Activated naive CD8-positive, alpha-beta T cell treated with anti-CD3 and anti-CD28 coated beads, Interleukin-2, amount 50 U/mL, for 24 hours (primary cell): ENCODE data around the gene DCD.
A peak's percentile ranks its signal among the peaks of the same experiment; 100 is the strongest.
"Not testable (repeated sequence)": the region's sequence is repeated elsewhere in the genome, so short reads cannot be mapped to it uniquely, and the experiment has no call there.

ENCODE experiments used
- ATAC-seq: fragments of 150-1000 bp; cut with Tn5 transposase; one replicate; pipeline ENCODE4 v1.10.0; 2021
- DNase-seq: peaks from one replicate; pipeline ENCODE4 v3.0.0; 2021
- H3K27ac Mint-ChIP-seq: one replicate; pipeline ENCODE4 v1.8.0; 2021; ENCODE audit warnings: mild to moderate bottlenecking, mixed read lengths
- H3K27me3 Mint-ChIP-seq: one replicate; pipeline ENCODE4 v1.8.0; 2021; ENCODE audit warnings: mixed read lengths
- H3K36me3 Mint-ChIP-seq: one replicate; pipeline ENCODE4 v1.8.0; 2021; ENCODE audit warnings: low read depth, mixed read lengths
- H3K4me1 Mint-ChIP-seq: one replicate; pipeline ENCODE4 v1.8.0; 2021; ENCODE audit warnings: mixed read lengths
- H3K4me3 Mint-ChIP-seq: one replicate; pipeline ENCODE4 v1.8.0; 2021; ENCODE audit warnings: mild to moderate bottlenecking, moderate library complexity, mixed read lengths
- H3K9me3 Mint-ChIP-seq: one replicate; pipeline ENCODE4 v1.8.0; 2021; ENCODE audit warnings: mixed read lengths

The DCD gene

GRCh38 chr12:54663603-54664002 is 15.4 kb upstream of the DCD start:
- Mint-ChIP-seq H3K4me3 (no peak overlapping the region), H3K36me3 (no peaks in the 10 kb centered on the region), H3K27me3 (peaks cover 10% of the 10 kb centered on the region), H3K4me1 (no peaks in the 10 kb centered on the region), H3K9me3 (no peaks in the 10 kb centered on the region), H3K27ac (no peak overlapping the region)
- no peak for DNase-seq
- no peak for ATAC-seq

GRCh38 chr12:54662026-54662425 is 13.9 kb upstream of the DCD start:
- H3K4me1 Mint-ChIP-seq, result no peaks in the 10 kb centered on the region
- no peaks in the 10 kb centered on the region for H3K9me3 Mint-ChIP-seq
- no peaks in the 10 kb centered on the region for H3K36me3 Mint-ChIP-seq
- H3K27me3 Mint-ChIP-seq, result peaks cover 12% of the 10 kb centered on the region
- H3K4me3 Mint-ChIP-seq, result no peak overlapping the region
- no peak overlapping the region for H3K27ac Mint-ChIP-seq
- no peak for ATAC-seq
- DNase-seq, result no peak

- DNase-seq (no peak), ATAC-seq (no peak)
- Mint-ChIP-seq H3K4me3 (no peak overlapping the region), H3K36me3 (no peaks in the 10 kb centered on the region), H3K27ac (no peak overlapping the region), H3K27me3 (peaks cover 11% of the 10 kb centered on the region), H3K9me3 (no peaks in the 10 kb centered on the region), H3K4me1 (no peaks in the 10 kb centered on the region)
Measured at GRCh38 chr12:54661048-54661447, 12.9 kb upstream of the DCD start.

- Mint-ChIP-seq H3K36me3 (no peaks in the 10 kb centered on the region), H3K27ac (no peak overlapping the region), H3K4me1 (no peaks in the 10 kb centered on the region), H3K9me3 (no peaks in the 10 kb centered on the region), H3K27me3 (peaks cover 13% of the 10 kb centered on the region), H3K4me3 (no peak overlapping the region)
- ATAC-seq (no peak), DNase-seq (no peak)
Measured at GRCh38 chr12:54660320-54660962, 12.3 kb upstream of the DCD start.

- no peaks in the 10 kb centered on the region for H3K9me3 Mint-ChIP-seq
- DNase-seq, result peak; percentile 55
- H3K4me3 Mint-ChIP-seq, result no peak overlapping the region
- no peak overlapping the region for H3K27ac Mint-ChIP-seq
- peaks cover 13% of the 10 kb centered on the region for H3K27me3 Mint-ChIP-seq
- no peak for ATAC-seq
- no peaks in the 10 kb centered on the region for H3K4me1 Mint-ChIP-seq
- no peaks in the 10 kb centered on the region for H3K36me3 Mint-ChIP-seq
Measured at GRCh38 chr12:54658306-54659264, 10.4 kb upstream of the DCD start.

- H3K4me1 Mint-ChIP-seq, result no peaks in the 10 kb centered on the region
Measured at GRCh38 chr12:54657105-54657607, 9.0 kb upstream of the DCD start.

GRCh38 chr12:54654926-54655325 is 6.8 kb upstream of the DCD start:
- no peak overlapping the region for H3K4me3 Mint-ChIP-seq
- no peaks in the 10 kb centered on the region for H3K4me1 Mint-ChIP-seq
- no peaks in the 10 kb centered on the region for H3K9me3 Mint-ChIP-seq
- no peak overlapping the region for H3K27ac Mint-ChIP-seq
- no peaks in the 10 kb centered on the region for H3K36me3 Mint-ChIP-seq
- peaks cover 20% of the 10 kb centered on the region for H3K27me3 Mint-ChIP-seq
- DNase-seq, result no peak
- no peak for ATAC-seq

More at GRCh38 chr12:54657105-54657607, 9.0 kb upstream of the DCD start:
- peaks cover 21% of the 10 kb centered on the region for H3K27me3 Mint-ChIP-seq
- no peaks in the 10 kb centered on the region for H3K36me3 Mint-ChIP-seq
- H3K9me3 Mint-ChIP-seq, result no peaks in the 10 kb centered on the region
- H3K4me3 Mint-ChIP-seq, result no peak overlapping the region
- no peak overlapping the region for H3K27ac Mint-ChIP-seq
- ATAC-seq (no peak), DNase-seq (no peak)

- Mint-ChIP-seq H3K27ac (no peak overlapping the region), H3K4me1 (no peaks in the 10 kb centered on the region), H3K4me3 (no peak overlapping the region), H3K36me3 (no peaks in the 10 kb centered on the region), H3K27me3 (peaks cover 17% of the 10 kb centered on the region), H3K9me3 (no peaks in the 10 kb centered on the region)
- no peak for ATAC-seq
- DNase-seq, result no peak
Measured at GRCh38 chr12:54653025-54653424, 4.9 kb upstream of the DCD start.

GRCh38 chr12:54650889-54651288 is 2.7 kb upstream of the DCD start:
- no peak for ATAC-seq
- H3K4me1 Mint-ChIP-seq, result peaks cover 6% of the 10 kb centered on the region
- no peak overlapping the region for H3K4me3 Mint-ChIP-seq
- H3K27ac Mint-ChIP-seq, result no peak overlapping the region
- DNase-seq, result no peak
- no peaks in the 10 kb centered on the region for H3K36me3 Mint-ChIP-seq
- H3K27me3 Mint-ChIP-seq, result peaks cover 30% of the 10 kb centered on the region
- no peaks in the 10 kb centered on the region for H3K9me3 Mint-ChIP-seq

- ATAC-seq (no peak), DNase-seq (no peak)
- Mint-ChIP-seq H3K4me3 (no peak overlapping the region), H3K27ac (no peak overlapping the region), H3K36me3 (no peaks in the 10 kb centered on the region), H3K4me1 (peaks cover 6% of the 10 kb centered on the region), H3K27me3 (peaks cover 30% of the 10 kb centered on the region), H3K9me3 (no peaks in the 10 kb centered on the region)
Measured at GRCh38 chr12:54650409-54650808, 2.2 kb upstream of the DCD start.

GRCh38 chr12:54649825-54650224 is 1.7 kb upstream of the DCD start:
- H3K36me3 Mint-ChIP-seq, result no peaks in the 10 kb centered on the region
- DNase-seq (no peak), ATAC-seq (no peak)
- H3K4me1 Mint-ChIP-seq, result peaks cover 6% of the 10 kb centered on the region
- no peaks in the 10 kb centered on the region for H3K9me3 Mint-ChIP-seq
- no peak overlapping the region for H3K27ac Mint-ChIP-seq
- H3K27me3 Mint-ChIP-seq, result peaks cover 28% of the 10 kb centered on the region
- H3K4me3 Mint-ChIP-seq, result no peak overlapping the region

- Mint-ChIP-seq H3K4me3 (no peak overlapping the region), H3K27me3 (peaks cover 5% of the 10 kb centered on the region), H3K9me3 (no peaks in the 10 kb centered on the region), H3K4me1 (peaks cover 7% of the 10 kb centered on the region), H3K36me3 (no peaks in the 10 kb centered on the region), H3K27ac (no peak overlapping the region)
- DNase-seq (no peak), ATAC-seq (no peak)
Measured at GRCh38 chr12:54641554-54641953, 6.6 kb downstream of the DCD start.

GRCh38 chr12:54641089-54641488 is 7.1 kb downstream of the DCD start:
- no peak overlapping the region for H3K27ac Mint-ChIP-seq
- no peak overlapping the region for H3K4me3 Mint-ChIP-seq
- no peaks in the 10 kb centered on the region for H3K9me3 Mint-ChIP-seq
- no peaks in the 10 kb centered on the region for H3K36me3 Mint-ChIP-seq
- DNase-seq (no peak), ATAC-seq (no peak)
- peaks cover 4% of the 10 kb centered on the region for H3K4me1 Mint-ChIP-seq
- peaks cover 3% of the 10 kb centered on the region for H3K27me3 Mint-ChIP-seq

- H3K4me3 Mint-ChIP-seq, H3K27me3 Mint-ChIP-seq, H3K4me1 Mint-ChIP-seq: not testable (repeated sequence)
Measured at GRCh38 chr12:54639112-54639511, 9.1 kb downstream of the DCD start.

GRCh38 chr12:54634795-54635194 is 13.4 kb downstream of the DCD start, which contains the start of gene LACRT:
Gene LACRT (minus strand): TSS chr12:54634895. CDS start chr12:54634841, 54 bp downstream.
- no peaks in the 10 kb centered on the region for H3K9me3 Mint-ChIP-seq
- H3K36me3 Mint-ChIP-seq, result no peaks in the 10 kb centered on the region
- no peak for ATAC-seq

More at GRCh38 chr12:54639112-54639511, 9.1 kb downstream of the DCD start:
- DNase-seq, H3K9me3 Mint-ChIP-seq, ATAC-seq, H3K36me3 Mint-ChIP-seq, H3K27ac Mint-ChIP-seq: not testable (repeated sequence)

More at GRCh38 chr12:54634795-54635194, 13.4 kb downstream of the DCD start, which contains the start of gene LACRT:
- H3K4me1 Mint-ChIP-seq, result peaks cover 11% of the 10 kb centered on the region
- DNase-seq, result no peak
- H3K27me3 Mint-ChIP-seq, result peaks cover 16% of the 10 kb centered on the region
- no peak within 1 kb of the TSS for H3K27ac Mint-ChIP-seq
- no peak within 1 kb of the TSS for H3K4me3 Mint-ChIP-seq
